NCI-H345 treated with DMSO at 0.1 percent for 48 hours (cell line): ENCODE results near the gene KCTD18.
A peak's percentile ranks its signal among the peaks of the same experiment; 100 is the strongest.

Experiments
- DNase-seq: peaks from one replicate; lab custom pipeline; 2025; ENCODE audit not compliant: unreplicated experiment; lab: John Stamatoyannopoulos, UW

KCTD18 gene

GRCh38 chr2:200509612-200510433 lies at the start of gene KCTD18:
Gene KCTD18 (minus strand): TSS chr2:200510068. CDS start chr2:200507016, 3,052 bp downstream.
- peak; percentile 76 for DNase-seq

GRCh38 chr2:200540793-200541192 lies 30.9 kb upstream of the KCTD18 start:
- no peak for DNase-seq

- no peak for DNase-seq
These were observed 28.3 kb upstream of the KCTD18 start for GRCh38 chr2:200538139-200538538.

- DNase-seq, result no peak
These were observed 24.7 kb upstream of the KCTD18 start for GRCh38 chr2:200534572-200534971.

GRCh38 chr2:200533754-200534153 lies 23.9 kb upstream of the KCTD18 start:
- no peak for DNase-seq

GRCh38 chr2:200528228-200528627 lies 18.4 kb upstream of the KCTD18 start:
- DNase-seq, result no peak

GRCh38 chr2:200525882-200526651 lies 16.2 kb upstream of the KCTD18 start, which contains the start of gene SGO2:
Gene SGO2 (plus strand): TSS chr2:200526207. CDS start chr2:200532976, 6,769 bp downstream.
- peak; percentile 92 for DNase-seq

GRCh38 chr2:200525551-200525881 lies 15.6 kb upstream of the KCTD18 start:
- no peak for DNase-seq

- no peak for DNase-seq
These were observed 15.2 kb upstream of the KCTD18 start for GRCh38 chr2:200525066-200525465.

- DNase-seq, result no peak
These were observed 13.7 kb upstream of the KCTD18 start for GRCh38 chr2:200523604-200524003.

- no peak for DNase-seq
These were observed 13.3 kb upstream of the KCTD18 start for GRCh38 chr2:200523158-200523557.

GRCh38 chr2:200515155-200515554 lies 5.3 kb upstream of the KCTD18 start:
- DNase-seq, result no peak

GRCh38 chr2:200509235-200509611 lies 645 bp downstream of the KCTD18 start:
- DNase-seq, result no peak

GRCh38 chr2:200507179-200507578 lies 2.7 kb downstream of the KCTD18 start:
- DNase-seq, result no peak

GRCh38 chr2:200506679-200507078 lies 3.2 kb downstream of the KCTD18 start:
- DNase-seq, result no peak

- DNase-seq, result no peak
These were observed 7.7 kb downstream of the KCTD18 start for GRCh38 chr2:200502196-200502595.

- no peak for DNase-seq
These were observed 11.3 kb downstream of the KCTD18 start for GRCh38 chr2:200498402-200499162.

GRCh38 chr2:200496696-200497095 lies 13.2 kb downstream of the KCTD18 start:
- no peak for DNase-seq

GRCh38 chr2:200494048-200494447 lies 15.8 kb downstream of the KCTD18 start:
- DNase-seq, result no peak

- no peak for DNase-seq
These were observed 17.2 kb downstream of the KCTD18 start for GRCh38 chr2:200492656-200493055.

- no peak for DNase-seq
These were observed 19.9 kb downstream of the KCTD18 start for GRCh38 chr2:200490001-200490400.
